Ovary (tissue), 3 donors: Measurements from ENCODE around the gene TSGA10IP.

Source experiments
- EP300 ChIP-seq: sonication (generic); formaldehyde crosslinking; IDR thresholded peaks from one replicate; pipeline ENCODE4 v1.6.1; 2017; ENCODE audit warnings: antibody characterized with exemption
- POLR2A ChIP-seq: fragments of 450-650 bp; IDR thresholded peaks from one replicate; pipeline ENCODE4 v1.6.1; 2017; ENCODE audit warnings: antibody characterized with exemption, mild to moderate bottlenecking, moderate library complexity
- TF ChIP-seq, protein P1 (sequence below), 3 donors: fragments of 450-650 bp in 2 of 3; fragments of 200-600 bp in 1 of 3; IDR thresholded peaks; one replicate each; pipeline versions ENCODE4 v1.5.1 to v1.8.0; 2016 to 2022; ENCODE audit warnings: antibody characterized with exemption in 3 of 3, mild to moderate bottlenecking in 1 of 3
- donor health status: DM: no; HTN: no; CAD: no.

DNA sequence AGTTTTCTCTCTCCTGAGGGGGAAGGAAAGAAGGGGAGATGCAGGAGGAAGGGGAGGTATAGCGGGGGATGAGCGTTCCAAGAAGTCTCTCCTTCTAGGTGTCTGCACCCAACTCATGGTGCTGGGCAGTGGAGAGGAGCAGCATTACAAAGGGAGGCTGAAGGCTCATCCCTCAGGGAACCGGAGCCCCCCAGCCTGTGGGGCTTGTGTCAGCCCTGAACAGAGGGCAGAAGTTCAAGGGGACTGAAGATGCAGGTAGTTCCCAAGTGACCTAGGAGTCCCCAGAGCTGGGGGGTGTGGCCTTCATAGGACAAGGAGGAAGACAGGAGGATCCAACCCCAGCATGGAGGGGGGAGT, 28.2 kb upstream of the TSGA10IP start:
- TF ChIP-seq EP300 (no peak), POLR2A (no peak)
- TF ChIP-seq, protein P1, sequence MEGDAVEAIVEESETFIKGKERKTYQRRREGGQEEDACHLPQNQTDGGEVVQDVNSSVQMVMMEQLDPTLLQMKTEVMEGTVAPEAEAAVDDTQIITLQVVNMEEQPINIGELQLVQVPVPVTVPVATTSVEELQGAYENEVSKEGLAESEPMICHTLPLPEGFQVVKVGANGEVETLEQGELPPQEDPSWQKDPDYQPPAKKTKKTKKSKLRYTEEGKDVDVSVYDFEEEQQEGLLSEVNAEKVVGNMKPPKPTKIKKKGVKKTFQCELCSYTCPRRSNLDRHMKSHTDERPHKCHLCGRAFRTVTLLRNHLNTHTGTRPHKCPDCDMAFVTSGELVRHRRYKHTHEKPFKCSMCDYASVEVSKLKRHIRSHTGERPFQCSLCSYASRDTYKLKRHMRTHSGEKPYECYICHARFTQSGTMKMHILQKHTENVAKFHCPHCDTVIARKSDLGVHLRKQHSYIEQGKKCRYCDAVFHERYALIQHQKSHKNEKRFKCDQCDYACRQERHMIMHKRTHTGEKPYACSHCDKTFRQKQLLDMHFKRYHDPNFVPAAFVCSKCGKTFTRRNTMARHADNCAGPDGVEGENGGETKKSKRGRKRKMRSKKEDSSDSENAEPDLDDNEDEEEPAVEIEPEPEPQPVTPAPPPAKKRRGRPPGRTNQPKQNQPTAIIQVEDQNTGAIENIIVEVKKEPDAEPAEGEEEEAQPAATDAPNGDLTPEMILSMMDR (IDR thresholded peaks at IDR 0.05) = no peak
